Keratinocyte (primary cell): ENCODE results near the gene GHRHR. TPM values are rescaled to one million over a fixed set of nuclear protein-coding genes. Genes with fewer than 3 reads are reported as not detected.

Experiments used
- DNase-seq: peaks from one replicate; pipeline ENCODE4 v3.0.0-alpha.2; 2011; ENCODE audit warnings: low read depth, missing footprints, low spot score
- FAIRE-seq: peaks from 2 replicates; lab custom pipeline; 2011; peaks lifted over from hg19 to GRCh38; lab: Jason Lieb, UNC
- H2AFZ ChIP-seq: 2 replicates; pipeline ENCODE4 v1.6.0; 2012; ENCODE audit warnings: low read length, control low read depth, inconsistent platforms; ENCODE audit not compliant: control insufficient read depth
- H3K27ac ChIP-seq: 2 replicates; pipeline ENCODE4 v1.5.1; 2011; ENCODE audit warnings: low read length; ENCODE audit not compliant: control insufficient read depth, insufficient read depth
- H3K27me3 ChIP-seq: 3 replicates; pipeline ENCODE4 v1.6.0; 2011; ENCODE audit warnings: low read length; ENCODE audit not compliant: control insufficient read depth, insufficient read depth; ENCODE audit errors: extremely low read depth
- H3K36me3 ChIP-seq, 2 experiments: 2 replicates in 1 of 2; 3 replicates in 1 of 2; pipeline ENCODE4 v1.5.1; 2011; ENCODE audit warnings: low read length in 2 of 2, mild to moderate bottlenecking in 1 of 2; ENCODE audit not compliant: control insufficient read depth in 2 of 2, insufficient read depth in 2 of 2; ENCODE audit errors: extremely low read depth in 1 of 2
- H3K4me1 ChIP-seq: 3 replicates; pipeline ENCODE4 v1.5.1; 2011; ENCODE audit warnings: low read length; ENCODE audit not compliant: control insufficient read depth, insufficient read depth; ENCODE audit errors: extremely low read depth
- H3K4me2 ChIP-seq: 3 replicates; pipeline ENCODE4 v1.6.0; 2011; ENCODE audit warnings: low read depth, low read length; ENCODE audit not compliant: control insufficient read depth, insufficient read depth; ENCODE audit errors: extremely low read depth
- H3K4me3 ChIP-seq, 3 experiments: fragments of 200-600 bp in 1 of 3; sonication (generic) in 1 of 3; 2 replicates in 2 of 3; 3 replicates in 1 of 3; pipeline ENCODE4 v1.5.1; 2011 to 2016; ENCODE audit warnings: low read length in 3 of 3, mild to moderate bottlenecking in 3 of 3, control low read depth in 2 of 3, inconsistent platforms in 1 of 3, low read depth in 1 of 3, mixed read lengths in 1 of 3, mixed run types in 1 of 3, moderate library complexity in 1 of 3; ENCODE audit not compliant: control insufficient read depth in 2 of 3, insufficient read depth in 2 of 3; ENCODE audit errors: extremely low read depth in 1 of 3
- H3K79me2 ChIP-seq: 2 replicates; pipeline ENCODE4 v1.6.0; 2012; ENCODE audit warnings: low read length; ENCODE audit not compliant: control insufficient read depth, insufficient read depth
- H3K9ac ChIP-seq: 3 replicates; pipeline ENCODE4 v1.6.0; 2011; ENCODE audit warnings: low read length; ENCODE audit not compliant: control insufficient read depth, insufficient read depth; ENCODE audit errors: extremely low read depth
- H3K9me1 ChIP-seq: 3 replicates; pipeline ENCODE4 v1.6.0; 2011; ENCODE audit warnings: low read length; ENCODE audit not compliant: control insufficient read depth, insufficient read depth; ENCODE audit errors: extremely low read depth
- H3K9me3 ChIP-seq: 2 replicates; pipeline ENCODE4 v1.5.1; 2012; ENCODE audit warnings: low read depth, low read length; ENCODE audit not compliant: control insufficient read depth
- H4K20me1 ChIP-seq: 3 replicates; pipeline ENCODE4 v1.6.0; 2011; ENCODE audit warnings: low read length; ENCODE audit not compliant: control insufficient read depth, insufficient read depth; ENCODE audit errors: extremely low read depth
- EZH2 ChIP-seq: IDR thresholded peaks from one replicate; pipeline ENCODE4 v1.6.1; 2012; ENCODE audit warnings: inconsistent platforms, mild to moderate bottlenecking, low read length, moderate library complexity
- dilution Hi-C: fragments of 300-500 bp; cut with MboI; formaldehyde crosslinking; loops from one replicate; pipeline ENCODE4 v1.7.0; 2020; ENCODE audit warnings: low sequenced_read_pairs; ENCODE audit not compliant: extremely low pct_ligation_motif_present
- polyA plus RNA-seq, 5 experiments: library from polyadenylated mRNA; depleted of rRNA in 3 of 5; stranded (reverse) in 3 of 5; stranded (forward) in 1 of 5; unstranded in 1 of 5; fragments of >200 nt; gene quantifications; 1 replicate in 1 of 5; 2 replicates in 3 of 5; 3 replicates in 1 of 5; pipeline versions ENCODE4 v1.2.1 to v1.2.3, GENCODE V29; 2011 to 2012; ENCODE audit warnings: missing spikeins in 2 of 5, low read depth in 1 of 5, low replicate concordance in 1 of 5
- TF ChIP-seq, protein P1 (sequence below), 3 experiments: IDR thresholded peaks in 1 of 3; conservative IDR thresholded peaks in 1 of 3; optimal IDR thresholded peaks in 1 of 3; 2 replicates in 2 of 3; 3 replicates in 1 of 3; pipeline versions ENCODE3 to v1.5.1; 2011; ENCODE audit warnings: low read length in 3 of 3, mild to moderate bottlenecking in 3 of 3, moderate library complexity in 2 of 3, control low read depth in 1 of 3, inconsistent platforms in 1 of 3; ENCODE audit not compliant: insufficient read depth in 2 of 3; ENCODE audit errors: extremely low read depth in 1 of 3

The GHRHR gene
- polyA plus RNA-seq, 1 donor (not counting 4 experiments of a cell fraction or from before 2014, with no cell fraction given): not detected

DNA sequence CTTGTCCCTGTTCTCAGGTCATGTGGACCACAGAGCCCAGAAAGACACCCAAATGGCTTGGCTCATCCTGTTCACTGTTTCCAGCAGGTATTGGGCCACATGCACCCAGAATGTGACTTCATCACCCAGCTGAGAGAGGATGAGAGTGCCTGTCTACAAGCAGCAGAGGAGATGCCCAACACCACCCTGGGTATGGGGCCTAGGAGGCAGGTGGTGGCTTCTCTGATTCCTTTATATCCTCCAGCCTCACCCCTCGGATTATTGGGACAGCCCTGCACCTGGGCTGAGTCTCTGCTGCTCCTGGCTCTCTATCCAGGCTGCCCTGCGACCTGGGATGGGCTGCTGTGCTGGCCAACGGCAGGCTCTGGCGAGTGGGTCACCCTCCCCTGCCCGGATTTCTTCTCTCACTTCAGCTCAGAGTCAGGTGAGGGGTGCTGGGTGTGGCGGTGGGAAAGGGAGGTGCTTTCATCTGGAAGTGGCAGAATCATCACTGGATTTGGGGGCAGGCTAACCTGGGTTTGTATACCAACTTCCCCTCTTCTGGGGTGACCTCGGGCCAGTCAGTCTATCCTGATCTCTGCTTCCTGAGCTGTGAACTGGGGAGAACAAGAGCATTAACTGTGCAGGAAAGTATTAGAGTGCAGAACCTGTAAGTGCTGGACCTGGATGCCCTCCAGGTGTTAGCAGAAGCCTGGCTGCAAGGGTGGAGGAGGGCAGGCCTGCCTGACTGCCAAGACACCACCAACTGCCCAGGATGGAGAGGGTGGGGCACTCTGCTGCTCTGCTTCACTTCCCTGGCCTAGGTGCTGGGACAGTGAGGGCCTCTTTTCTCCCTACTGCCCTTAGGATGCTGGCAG is 5.2 kb downstream of the GHRHR start:
- Histone ChIP-seq H3K27me3 (peaks cover 26% of the 10 kb centered on the region), H4K20me1 (no peaks in the 10 kb centered on the region), H3K36me3 (no peaks in the 10 kb centered on the region), H3K4me3 (no peak overlapping the region), H2AFZ (no peak overlapping the region), H3K79me2 (no peaks in the 10 kb centered on the region), H3K9ac (no peak overlapping the region), H3K9me1 (no peaks in the 10 kb centered on the region), H3K4me1 (no peaks in the 10 kb centered on the region), H3K9me3 (no peaks in the 10 kb centered on the region), H3K4me2 (no peak overlapping the region), H3K27ac (no peak overlapping the region)
- no peak for DNase-seq
- TF ChIP-seq EZH2: no peak
- TF ChIP-seq, protein P1, sequence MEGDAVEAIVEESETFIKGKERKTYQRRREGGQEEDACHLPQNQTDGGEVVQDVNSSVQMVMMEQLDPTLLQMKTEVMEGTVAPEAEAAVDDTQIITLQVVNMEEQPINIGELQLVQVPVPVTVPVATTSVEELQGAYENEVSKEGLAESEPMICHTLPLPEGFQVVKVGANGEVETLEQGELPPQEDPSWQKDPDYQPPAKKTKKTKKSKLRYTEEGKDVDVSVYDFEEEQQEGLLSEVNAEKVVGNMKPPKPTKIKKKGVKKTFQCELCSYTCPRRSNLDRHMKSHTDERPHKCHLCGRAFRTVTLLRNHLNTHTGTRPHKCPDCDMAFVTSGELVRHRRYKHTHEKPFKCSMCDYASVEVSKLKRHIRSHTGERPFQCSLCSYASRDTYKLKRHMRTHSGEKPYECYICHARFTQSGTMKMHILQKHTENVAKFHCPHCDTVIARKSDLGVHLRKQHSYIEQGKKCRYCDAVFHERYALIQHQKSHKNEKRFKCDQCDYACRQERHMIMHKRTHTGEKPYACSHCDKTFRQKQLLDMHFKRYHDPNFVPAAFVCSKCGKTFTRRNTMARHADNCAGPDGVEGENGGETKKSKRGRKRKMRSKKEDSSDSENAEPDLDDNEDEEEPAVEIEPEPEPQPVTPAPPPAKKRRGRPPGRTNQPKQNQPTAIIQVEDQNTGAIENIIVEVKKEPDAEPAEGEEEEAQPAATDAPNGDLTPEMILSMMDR (optimal IDR thresholded peaks at IDR 0.05 in 1 of 3, IDR thresholded peaks at IDR 0.05 in 1 of 3, conservative IDR thresholded peaks at IDR 0.05 in 1 of 3; ENCODE audit: extremely low read depth in 1 of 3, insufficient read depth in 2 of 3, low read length in 3 of 3): no peak
- dilution Hi-C loops: no loop called here
- no peak for FAIRE-seq

DNA sequence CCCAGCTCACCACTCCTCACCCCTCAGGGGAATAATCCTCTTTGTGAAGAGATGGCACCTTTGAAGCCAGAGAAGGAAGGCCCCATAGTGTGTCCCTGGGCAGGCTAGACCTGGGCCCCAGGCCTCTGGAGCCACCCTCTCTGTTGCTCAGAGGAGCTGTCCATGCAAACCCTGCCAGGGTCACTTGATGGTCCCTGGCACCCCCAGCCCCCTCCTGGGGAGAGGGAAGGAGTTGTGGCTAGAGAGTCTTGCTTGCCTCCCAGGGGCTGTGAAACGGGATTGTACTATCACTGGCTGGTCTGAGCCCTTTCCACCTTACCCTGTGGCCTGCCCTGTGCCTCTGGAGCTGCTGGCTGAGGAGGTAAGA is 5.8 kb downstream of the GHRHR start:
- dilution Hi-C loops: no loop called here
- Histone ChIP-seq H3K4me1 (no peaks in the 10 kb centered on the region), H3K9me3 (no peaks in the 10 kb centered on the region), H3K27me3 (peaks cover 26% of the 10 kb centered on the region), H4K20me1 (no peaks in the 10 kb centered on the region), H3K79me2 (no peaks in the 10 kb centered on the region), H3K4me2 (no peak overlapping the region), H3K27ac (no peak overlapping the region), H3K36me3 (no peaks in the 10 kb centered on the region), H3K9ac (no peak overlapping the region), H3K4me3 (no peak overlapping the region), H2AFZ (no peak overlapping the region), H3K9me1 (no peaks in the 10 kb centered on the region)
- FAIRE-seq (no peak), DNase-seq (no peak)
- TF ChIP-seq EZH2: no peak
- TF ChIP-seq, protein P1 (optimal IDR thresholded peaks at IDR 0.05 in 1 of 3, IDR thresholded peaks at IDR 0.05 in 1 of 3, conservative IDR thresholded peaks at IDR 0.05 in 1 of 3; ENCODE audit: extremely low read depth in 1 of 3, insufficient read depth in 2 of 3, low read length in 3 of 3): no peak
